Erythroblast (primary cell): ENCODE data around the gene MISP3.
A peak's percentile ranks its signal among the peaks of the same experiment; 100 is the strongest.
"Not testable (repeated sequence)": the region's sequence is repeated elsewhere in the genome, so short reads cannot be mapped to it uniquely, and the experiment has no call there.

Experiments
- DNase-seq, 2 experiments: peaks; one replicate each; lab custom pipeline; 2025; lab: John Stamatoyannopoulos, UW
- GATA1 ChIP-seq: IDR thresholded peaks from 2 replicates; pipeline ENCODE4 v1.6.1; 2011; ENCODE audit warnings: low read depth, mild to moderate bottlenecking, control low read depth, low read length, moderate library complexity
- POLR2A ChIP-seq: IDR thresholded peaks from 2 replicates; pipeline ENCODE4 v1.6.1; 2011; ENCODE audit warnings: mild to moderate bottlenecking, low read length

MISP3 gene

GRCh38 chr19:14048443-14049153, 24.0 kb upstream of the MISP3 start:
- TF ChIP-seq GATA1, result no peak
- no peak for TF ChIP-seq POLR2A
- DNase-seq, result peak; percentile 54 to 69

DNA sequence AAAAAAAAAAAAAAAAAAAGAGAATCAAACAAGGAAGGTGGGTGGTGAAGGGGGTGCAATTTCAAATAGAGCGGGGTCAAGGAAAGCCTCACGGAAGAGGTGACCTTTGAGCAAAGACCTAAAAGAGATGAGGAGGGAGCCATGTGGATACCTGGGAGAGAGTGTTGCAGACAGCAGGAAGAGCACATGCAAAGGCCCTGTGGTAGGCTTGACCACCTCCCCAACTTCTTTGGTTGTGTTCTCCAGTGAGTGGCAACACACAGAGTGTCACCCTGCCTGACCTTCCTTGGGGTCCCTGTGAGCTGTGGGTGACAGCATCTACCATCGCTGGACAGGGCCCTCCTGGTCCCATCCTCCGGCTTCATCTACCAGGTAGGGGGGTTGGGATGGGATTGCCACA, 22.1 kb upstream of the MISP3 start:
- no peak for TF ChIP-seq GATA1
- no peak for TF ChIP-seq POLR2A
- no peak for DNase-seq

DNA sequence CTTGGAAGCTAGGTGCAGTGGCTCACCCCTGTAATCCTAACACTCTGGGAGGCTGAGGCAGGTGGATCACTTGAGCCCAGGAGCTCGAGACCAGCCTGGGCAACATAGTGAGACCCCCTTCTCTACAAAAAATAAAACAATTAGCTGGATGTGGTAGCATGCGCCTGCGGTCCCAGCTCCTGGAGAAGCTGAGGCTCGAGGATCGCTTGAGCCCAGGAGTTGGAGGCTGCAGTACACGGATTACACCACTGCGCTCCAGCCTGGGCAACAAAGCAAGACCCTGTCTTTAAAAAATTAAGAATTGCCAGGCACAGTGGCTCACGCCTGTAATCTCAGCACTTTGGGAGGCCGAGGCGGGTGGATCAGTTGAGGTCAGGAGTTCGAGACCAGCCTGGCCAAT, 21.6 kb upstream of the MISP3 start:
- DNase-seq, result not testable (repeated sequence)

DNA sequence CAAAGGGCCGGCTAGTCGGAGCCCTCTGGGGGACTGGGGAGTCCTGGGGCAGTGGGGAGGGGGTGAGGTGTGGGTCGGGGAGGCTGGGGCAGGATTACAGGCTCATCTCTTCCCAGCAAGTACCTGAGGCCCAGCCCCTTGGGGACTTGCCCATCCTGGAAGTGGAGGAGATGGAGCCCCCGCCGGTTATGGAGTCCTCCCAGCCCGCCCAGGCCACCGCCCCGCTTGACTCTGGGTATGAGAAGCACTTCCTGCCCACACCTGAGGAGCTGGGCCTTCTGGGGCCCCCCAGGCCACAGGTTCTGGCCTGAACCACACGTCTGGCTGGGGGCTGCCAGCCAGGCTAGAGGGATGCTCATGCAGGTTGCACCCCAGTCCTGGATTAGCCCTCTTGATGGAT, 20.6 kb upstream of the MISP3 start:
- TF ChIP-seq POLR2A (no peak), GATA1 (no peak)
- DNase-seq, result no peak

DNA sequence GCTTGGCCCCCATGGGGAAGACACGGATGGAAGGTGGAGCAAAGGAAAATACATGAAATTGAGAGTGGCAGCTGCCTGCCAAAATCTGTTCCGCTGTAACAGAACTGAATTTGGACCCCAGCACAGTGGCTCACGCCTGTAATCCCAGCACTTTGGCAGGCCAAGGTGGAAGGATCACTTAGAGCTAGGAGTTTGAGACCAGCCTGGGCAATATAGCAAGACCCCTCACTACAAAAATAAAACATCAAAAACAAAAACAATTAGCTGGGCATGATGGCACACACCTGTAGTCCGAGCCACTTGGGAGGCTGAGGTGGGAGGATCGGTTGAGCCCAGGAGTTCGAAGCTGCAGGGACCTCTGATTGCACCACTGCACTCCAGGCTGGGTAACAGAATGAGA, 20.1 kb upstream of the MISP3 start:
- no peak for TF ChIP-seq GATA1
- TF ChIP-seq POLR2A, result no peak
- DNase-seq, result no peak

DNA sequence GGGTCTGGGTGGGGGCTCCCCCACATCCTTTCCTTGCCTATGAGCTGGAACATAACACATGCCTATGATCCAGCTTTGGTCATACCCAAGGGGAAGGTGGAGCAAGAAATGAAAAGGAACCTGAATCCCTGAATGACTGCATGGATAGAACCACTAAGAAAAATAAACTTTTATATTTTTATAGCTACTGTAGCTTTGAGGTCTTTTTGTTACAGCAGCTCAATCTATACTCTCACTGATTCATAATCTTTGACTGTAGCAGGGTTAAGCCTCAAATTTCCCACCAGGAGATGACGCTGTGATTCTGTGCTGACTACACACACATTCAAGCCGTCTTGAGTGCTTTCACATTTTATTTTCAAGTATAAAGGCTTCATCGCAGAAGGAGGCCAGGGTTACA, 19.6 kb upstream of the MISP3 start:
- no peak for DNase-seq
- no peak for TF ChIP-seq GATA1
- TF ChIP-seq POLR2A, result no peak

DNA sequence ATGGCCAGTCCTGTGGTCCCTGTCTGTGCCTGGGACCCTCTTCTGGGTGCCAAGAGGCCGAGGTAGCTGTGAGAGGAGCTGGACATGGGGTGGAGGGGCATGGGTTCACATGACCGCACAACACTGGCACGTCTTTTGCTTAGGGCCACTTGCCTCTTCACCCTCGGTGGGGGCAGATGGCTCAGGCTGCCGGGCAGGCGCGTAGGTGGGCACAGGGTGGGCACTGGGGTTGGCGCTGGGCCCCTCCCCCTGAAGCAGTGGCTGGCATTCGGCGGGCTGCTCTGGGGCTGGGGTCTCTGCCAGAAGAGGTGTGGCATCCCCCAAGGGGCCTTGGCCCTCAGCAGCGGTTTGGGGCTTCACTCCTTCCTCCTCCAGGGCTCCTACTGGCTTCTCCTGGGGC, 19.1 kb upstream of the MISP3 start:
- TF ChIP-seq GATA1, result no peak
- no peak for TF ChIP-seq POLR2A
- DNase-seq, result no peak

- TF ChIP-seq POLR2A, result no peak
- TF ChIP-seq GATA1, result no peak
- DNase-seq, result no peak
These were observed 18.5 kb upstream of the MISP3 start for GRCh38 chr19:14054099-14054498.

GRCh38 chr19:14054721-14055120, 17.9 kb upstream of the MISP3 start:
- TF ChIP-seq GATA1, result no peak
- no peak for TF ChIP-seq POLR2A
- DNase-seq, result no peak

GRCh38 chr19:14055396-14055795, 17.2 kb upstream of the MISP3 start:
- TF ChIP-seq GATA1 (no peak), POLR2A (no peak)
- no peak for DNase-seq

DNA sequence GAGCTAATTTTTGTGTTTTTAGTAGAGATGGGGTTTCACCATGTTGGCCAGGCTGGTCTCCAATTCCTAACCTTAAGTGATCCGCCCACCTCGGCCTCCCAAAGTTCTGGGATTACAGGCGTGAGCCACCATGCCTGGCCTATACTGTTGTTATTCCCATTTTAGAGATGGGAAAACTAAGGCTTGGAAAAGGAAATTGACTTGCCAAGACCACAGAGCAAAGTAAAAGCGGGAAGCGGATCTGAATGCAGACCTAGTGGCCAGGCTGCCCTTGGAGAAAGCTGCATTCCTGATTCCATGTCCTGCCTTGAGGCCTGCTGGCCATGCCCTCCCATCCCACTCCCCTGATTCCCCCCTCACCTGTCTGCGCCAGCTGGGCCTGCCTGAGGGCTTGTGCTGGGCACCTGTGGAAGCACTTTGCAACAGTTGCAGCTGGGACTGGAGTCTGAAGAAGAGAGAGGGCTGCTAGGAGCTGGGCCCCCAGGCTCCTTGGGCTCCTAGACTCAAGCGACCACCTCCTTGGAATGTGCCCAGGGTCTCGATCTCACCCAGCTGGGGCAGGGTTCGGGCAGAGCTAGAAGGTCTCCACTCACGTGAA, 16.4 kb upstream of the MISP3 start:
- TF ChIP-seq GATA1 (no peak), POLR2A (no peak)
- DNase-seq, result no peak

DNA sequence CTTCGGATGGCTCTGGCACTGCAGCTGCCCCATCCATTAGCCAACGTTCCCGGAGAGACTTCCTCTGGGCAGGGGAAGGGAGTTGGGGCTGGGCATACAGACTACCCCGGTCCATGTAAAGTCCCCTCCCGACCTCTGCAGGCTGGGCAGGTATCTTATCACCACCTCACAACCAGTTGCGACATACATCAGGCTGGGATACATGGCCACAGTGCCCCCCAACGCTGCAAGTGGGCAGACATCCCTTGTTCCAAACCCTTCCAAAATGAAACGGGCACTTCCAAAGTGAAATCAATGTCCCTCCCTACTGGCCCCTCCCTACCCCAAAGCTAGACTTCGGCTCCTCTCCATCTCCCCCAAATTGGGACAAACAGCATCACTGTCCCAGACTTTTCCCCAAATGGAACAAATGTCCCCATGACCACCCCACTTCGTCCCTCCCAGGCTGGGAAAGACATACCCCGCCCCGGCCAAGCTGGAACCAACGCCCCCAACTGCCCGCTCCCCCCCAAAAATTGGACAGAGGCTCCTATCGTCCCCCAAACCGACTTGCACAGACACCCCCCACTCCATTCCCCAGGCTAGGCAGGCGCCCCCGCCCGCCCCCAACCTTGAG, 15.7 kb upstream of the MISP3 start:
- DNase-seq, result no peak
- TF ChIP-seq GATA1 (no peak), POLR2A (no peak)

DNA sequence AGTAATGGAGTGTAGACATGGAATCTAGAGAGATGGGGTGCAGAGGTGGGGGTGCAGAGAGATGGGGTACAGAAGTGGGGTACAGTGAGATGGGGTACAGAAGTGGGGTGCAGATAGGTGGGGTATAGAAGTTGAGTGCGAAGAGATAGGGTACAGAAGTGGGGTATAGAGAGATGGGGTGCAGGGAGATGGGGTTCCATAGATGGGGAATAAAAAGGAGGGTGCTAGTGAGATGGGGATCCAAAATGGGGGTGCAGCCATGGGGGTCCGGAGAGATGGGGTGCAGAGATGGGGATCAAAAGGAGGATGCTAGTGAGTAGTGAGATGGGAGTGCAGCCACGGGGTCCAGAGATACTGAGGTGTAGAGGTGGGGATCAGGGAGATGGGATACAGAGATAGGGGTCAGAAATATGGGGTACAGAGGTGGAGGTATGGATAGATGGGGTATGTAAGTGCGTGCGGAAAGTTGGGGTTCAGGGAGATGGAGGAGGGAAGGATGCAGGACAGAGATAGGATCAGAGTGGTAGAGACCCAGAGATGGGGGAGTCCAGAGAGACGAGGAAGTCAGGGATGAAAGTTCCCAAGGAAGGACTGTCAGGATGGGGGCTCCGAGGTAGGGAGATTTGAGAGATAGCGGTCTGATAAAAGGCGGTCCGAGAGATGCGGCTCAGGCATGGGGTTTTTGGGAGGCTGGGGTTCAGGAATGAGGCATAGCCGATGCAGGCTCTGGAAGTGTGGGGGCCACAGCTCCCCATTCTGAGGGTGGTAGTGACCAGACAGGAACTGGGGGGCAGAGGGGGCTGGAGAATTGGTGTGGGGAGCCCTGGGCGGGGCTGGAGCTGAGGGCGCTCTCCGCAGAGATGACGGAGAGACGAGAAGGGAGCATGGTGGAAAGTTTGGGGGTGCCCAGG, 14.1 kb upstream of the MISP3 start:
- no peak for DNase-seq
- TF ChIP-seq GATA1, result no peak
- no peak for TF ChIP-seq POLR2A

GRCh38 chr19:14059093-14059480, 13.5 kb upstream of the MISP3 start:
- peak; percentile 51 to 66 for DNase-seq
- no peak for TF ChIP-seq POLR2A
- TF ChIP-seq GATA1, result no peak
